ENCODE results near the gene RNF169.
"Not testable (repeated sequence)": the region's sequence is repeated elsewhere in the genome, so short reads cannot be mapped to it uniquely, and the experiment has no call there.

Gene RNF169

DNA sequence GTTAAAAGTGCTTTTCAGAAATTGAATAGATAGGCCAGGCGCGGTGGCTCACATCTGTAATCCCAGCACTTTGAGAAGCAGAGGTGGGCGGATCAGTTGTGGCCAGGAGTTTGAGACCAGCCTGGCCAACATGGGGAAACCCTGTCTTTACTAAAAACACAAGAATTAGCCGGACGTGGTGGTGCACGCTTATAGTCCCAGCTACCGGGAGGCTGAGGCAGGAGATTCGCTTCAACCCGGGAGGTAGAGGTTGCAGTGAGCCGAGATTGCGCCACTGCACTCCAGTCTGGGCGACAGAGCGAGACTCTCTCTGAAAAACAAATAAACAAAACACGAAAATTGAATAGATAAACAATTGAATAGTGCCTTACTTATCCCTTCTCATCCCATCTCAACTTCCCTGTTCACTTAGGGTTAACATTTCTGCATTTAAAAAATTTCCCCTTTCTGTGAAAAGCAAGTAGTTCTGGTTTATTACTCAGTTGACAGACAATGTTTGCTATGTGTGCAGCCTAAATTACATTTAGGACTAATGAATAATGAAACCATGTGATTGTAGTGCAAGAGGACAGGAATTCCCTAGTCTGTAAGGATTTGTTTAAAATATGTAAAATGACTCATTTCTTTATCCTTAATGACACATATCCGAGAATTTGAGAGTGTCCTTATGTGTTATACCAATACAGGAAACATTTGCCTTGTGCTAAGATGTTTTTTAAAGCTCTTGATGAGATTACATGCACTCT, 6.0 kb downstream of the RNF169 start:
- no peak overlapping the region for H3K4me3 ChIP-seq (ENCODE audit: low read depth, low read length)
- no peaks in the 10 kb centered on the region for H3K9me3 ChIP-seq (ENCODE audit: control insufficient read depth, insufficient read depth, low read length)
- H3K9ac ChIP-seq (ENCODE audit: low read depth, low read length), result no peak overlapping the region
- peaks cover 15% of the 10 kb centered on the region for H3K4me1 ChIP-seq (ENCODE audit: control insufficient read depth, insufficient read depth, low read length)
- H3K36me3 ChIP-seq (ENCODE audit: control insufficient read depth, insufficient read depth, low read length), result no peaks in the 10 kb centered on the region
- H3K27me3 ChIP-seq (ENCODE audit: control insufficient read depth, insufficient read depth, low read length), result no peaks in the 10 kb centered on the region

DNA sequence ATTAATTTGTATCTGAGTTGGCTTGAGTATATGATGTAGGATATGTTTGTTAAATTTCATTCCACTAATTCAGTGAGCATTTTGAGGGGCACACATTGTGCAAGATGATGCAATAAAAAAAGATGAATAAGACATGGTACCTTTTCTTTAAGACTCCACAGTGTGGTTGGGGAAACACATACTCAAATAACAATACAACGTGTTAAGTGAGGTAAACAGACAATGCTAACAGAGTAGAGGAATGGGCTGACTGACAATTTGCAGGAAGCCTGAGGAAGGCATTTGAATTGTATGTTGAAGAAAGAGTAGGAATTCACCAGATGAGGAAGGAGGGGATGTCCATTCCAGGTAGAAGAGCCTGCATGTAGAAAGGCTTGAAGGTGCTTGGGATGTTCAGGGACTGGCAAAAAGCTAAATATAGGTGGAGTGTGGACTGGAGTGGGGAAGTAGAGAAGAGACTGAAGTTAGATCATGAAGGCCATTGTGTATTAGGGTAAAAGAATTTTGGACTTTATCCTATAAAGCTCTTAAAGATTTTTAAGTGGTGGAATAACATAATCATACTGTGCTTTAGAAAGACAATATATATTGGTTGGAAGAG, 6.8 kb downstream of the RNF169 start:
- Histone ChIP-seq H3K27me3 (ENCODE audit: control insufficient read depth, insufficient read depth, low read length) (no peaks in the 10 kb centered on the region), H3K9me3 (ENCODE audit: control insufficient read depth, insufficient read depth, low read length) (no peaks in the 10 kb centered on the region), H3K9ac (ENCODE audit: low read depth, low read length) (no peak overlapping the region), H3K4me1 (ENCODE audit: control insufficient read depth, insufficient read depth, low read length) (peaks cover 12% of the 10 kb centered on the region), H3K36me3 (ENCODE audit: control insufficient read depth, insufficient read depth, low read length) (no peaks in the 10 kb centered on the region), H3K4me3 (ENCODE audit: low read depth, low read length) (no peak overlapping the region)

DNA sequence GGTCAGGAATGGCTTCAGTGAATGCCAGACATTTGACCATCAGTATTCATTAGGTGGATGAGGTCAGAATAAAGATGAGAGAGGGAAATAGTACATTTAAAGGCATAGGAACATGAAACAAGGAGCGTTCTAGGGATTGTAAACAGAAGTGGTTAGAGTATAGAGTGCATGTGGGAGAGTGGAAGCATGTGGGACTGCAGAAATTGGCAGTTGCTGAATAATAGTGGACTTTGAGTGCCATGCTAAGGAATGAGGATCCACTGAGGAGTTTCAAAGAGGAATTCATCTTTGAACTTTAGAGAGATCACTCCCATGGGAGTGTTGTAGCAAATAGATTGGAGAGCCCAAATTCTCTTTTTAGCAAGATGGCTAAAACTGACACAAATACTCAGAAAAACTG, 7.9 kb downstream of the RNF169 start:
- Histone ChIP-seq H3K27me3 (ENCODE audit: control insufficient read depth, insufficient read depth, low read length) (no peaks in the 10 kb centered on the region), H3K4me3 (ENCODE audit: low read depth, low read length) (no peak overlapping the region), H3K9me3 (ENCODE audit: control insufficient read depth, insufficient read depth, low read length) (no peaks in the 10 kb centered on the region), H3K4me1 (ENCODE audit: control insufficient read depth, insufficient read depth, low read length) (peaks cover 12% of the 10 kb centered on the region), H3K36me3 (ENCODE audit: control insufficient read depth, insufficient read depth, low read length) (no peaks in the 10 kb centered on the region), H3K9ac (ENCODE audit: low read depth, low read length) (no peak overlapping the region)

DNA sequence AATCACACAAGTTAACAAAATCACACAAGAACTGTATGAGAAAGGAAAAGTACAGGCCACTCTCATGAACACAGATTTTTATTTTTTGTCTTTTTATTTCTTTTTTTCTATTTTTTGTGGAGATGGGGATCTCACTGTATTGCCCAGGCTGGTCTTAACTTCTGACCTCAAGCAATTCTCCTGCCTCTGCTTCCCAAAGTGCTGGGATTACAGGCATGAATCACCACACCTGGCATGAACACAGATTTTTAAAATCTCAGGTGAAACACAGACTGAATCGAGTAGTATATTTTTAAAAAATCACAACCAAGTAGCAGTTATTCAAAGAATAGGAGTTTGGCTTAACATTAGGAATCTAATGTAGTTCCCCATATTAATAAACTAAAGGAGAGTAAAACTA, 18.3 kb downstream of the RNF169 start:
- Histone ChIP-seq H3K9ac (ENCODE audit: low read depth, low read length) (no peak overlapping the region), H3K4me1 (ENCODE audit: control insufficient read depth, insufficient read depth, low read length) (no peaks in the 10 kb centered on the region), H3K9me3 (ENCODE audit: control insufficient read depth, insufficient read depth, low read length) (no peaks in the 10 kb centered on the region), H3K27me3 (ENCODE audit: control insufficient read depth, insufficient read depth, low read length) (no peaks in the 10 kb centered on the region), H3K4me3 (ENCODE audit: low read depth, low read length) (no peak overlapping the region), H3K36me3 (ENCODE audit: control insufficient read depth, insufficient read depth, low read length) (no peaks in the 10 kb centered on the region)

DNA sequence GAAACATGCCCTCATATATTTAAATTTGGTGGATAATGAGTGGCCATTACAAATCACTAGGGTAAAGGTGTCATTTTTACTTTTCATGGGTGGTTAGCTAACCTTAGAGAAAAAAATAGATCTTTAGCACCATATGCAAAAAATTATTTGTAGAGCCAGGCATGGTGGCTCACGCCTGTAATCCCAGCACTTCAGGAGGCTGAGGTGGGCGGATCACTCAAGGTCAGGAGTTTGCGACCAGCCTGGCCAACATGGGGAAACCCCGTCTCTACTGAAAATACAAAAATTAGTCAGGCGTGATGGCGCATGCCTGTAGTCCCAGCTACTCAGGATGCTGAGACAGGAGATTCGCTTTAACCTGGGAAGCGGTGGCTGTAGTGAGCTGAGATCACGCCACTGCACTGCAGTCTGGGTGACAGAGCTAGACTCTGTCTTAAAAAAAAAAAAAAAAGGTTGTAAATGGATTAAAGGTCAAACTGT, 19.6 kb downstream of the RNF169 start:
- not testable (repeated sequence) for H3K9ac ChIP-seq (ENCODE audit: low read depth, low read length); H3K36me3 ChIP-seq (ENCODE audit: control insufficient read depth, insufficient read depth, low read length); H3K27me3 ChIP-seq (ENCODE audit: control insufficient read depth, insufficient read depth, low read length); H3K4me1 ChIP-seq (ENCODE audit: control insufficient read depth, insufficient read depth, low read length); H3K4me3 ChIP-seq (ENCODE audit: low read depth, low read length); H3K9me3 ChIP-seq (ENCODE audit: control insufficient read depth, insufficient read depth, low read length)

DNA sequence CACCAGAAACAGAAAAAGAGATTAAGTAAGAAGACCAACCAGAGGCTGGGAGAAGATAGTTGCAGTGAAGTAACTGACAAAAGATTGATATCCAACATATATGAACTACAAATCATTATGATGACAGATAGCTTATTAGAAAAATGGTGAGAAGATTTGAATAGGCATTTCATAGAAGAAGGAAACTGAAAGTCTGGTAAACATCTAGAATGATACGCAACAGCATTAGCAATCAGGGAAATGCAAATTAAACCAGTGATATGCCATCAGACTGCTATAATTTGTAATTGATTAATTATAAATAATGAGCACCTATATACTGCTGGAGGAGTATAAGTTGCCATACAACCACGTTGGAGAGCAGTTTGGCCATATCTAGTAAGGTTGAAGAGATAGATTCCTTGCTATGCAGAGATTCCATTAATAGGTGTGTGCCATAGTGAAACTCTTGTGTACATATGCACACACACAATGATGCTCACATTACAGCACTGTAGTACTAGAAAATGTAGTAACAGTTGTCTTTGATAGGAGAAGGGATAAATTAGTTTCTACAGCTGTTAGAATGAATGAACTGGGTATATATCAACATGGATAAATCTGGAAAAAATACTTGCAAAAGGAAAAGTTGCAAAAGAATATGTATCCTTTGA, 20.5 kb downstream of the RNF169 start:
- no peaks in the 10 kb centered on the region for H3K27me3 ChIP-seq (ENCODE audit: control insufficient read depth, insufficient read depth, low read length)
- H3K4me3 ChIP-seq (ENCODE audit: low read depth, low read length), result no peak overlapping the region
- H3K4me1 ChIP-seq (ENCODE audit: control insufficient read depth, insufficient read depth, low read length), result no peaks in the 10 kb centered on the region
- no peaks in the 10 kb centered on the region for H3K36me3 ChIP-seq (ENCODE audit: control insufficient read depth, insufficient read depth, low read length)
- H3K9ac ChIP-seq (ENCODE audit: low read depth, low read length), result no peak overlapping the region
- H3K9me3 ChIP-seq (ENCODE audit: control insufficient read depth, insufficient read depth, low read length), result no peaks in the 10 kb centered on the region

GRCh38 chr11:74770456-74770855, 21.8 kb downstream of the RNF169 start:
- H3K27me3 ChIP-seq (ENCODE audit: control insufficient read depth, insufficient read depth, low read length), result no peaks in the 10 kb centered on the region
- no peaks in the 10 kb centered on the region for H3K9me3 ChIP-seq (ENCODE audit: control insufficient read depth, insufficient read depth, low read length)
- H3K36me3 ChIP-seq (ENCODE audit: control insufficient read depth, insufficient read depth, low read length), result no peaks in the 10 kb centered on the region
- no peak overlapping the region for H3K9ac ChIP-seq (ENCODE audit: low read depth, low read length)
- H3K4me3 ChIP-seq (ENCODE audit: low read depth, low read length), result no peak overlapping the region
- H3K4me1 ChIP-seq (ENCODE audit: control insufficient read depth, insufficient read depth, low read length), result no peaks in the 10 kb centered on the region

DNA sequence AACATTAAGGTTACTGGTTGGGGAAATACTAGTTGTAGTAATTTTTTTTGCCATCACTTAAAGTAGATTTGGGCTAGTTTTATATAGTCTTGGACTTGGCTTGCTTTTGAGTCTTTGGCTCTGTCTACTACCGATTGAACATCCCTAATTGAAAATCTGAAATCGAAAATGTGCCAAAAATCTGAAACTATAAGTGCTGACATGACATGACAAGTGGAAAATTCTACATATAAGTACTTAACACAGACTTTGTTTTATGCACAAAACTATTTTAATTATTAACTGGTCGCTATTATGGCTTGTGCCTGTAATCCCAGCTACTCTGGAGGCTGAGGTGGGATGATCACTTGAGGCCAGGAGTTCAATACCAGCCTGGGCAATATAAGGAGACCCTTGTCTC, 22.5 kb downstream of the RNF169 start:
- H3K4me3 ChIP-seq (ENCODE audit: low read depth, low read length), result no peak overlapping the region
- no peak overlapping the region for H3K9ac ChIP-seq (ENCODE audit: low read depth, low read length)
- no peaks in the 10 kb centered on the region for H3K27me3 ChIP-seq (ENCODE audit: control insufficient read depth, insufficient read depth, low read length)
- no peaks in the 10 kb centered on the region for H3K4me1 ChIP-seq (ENCODE audit: control insufficient read depth, insufficient read depth, low read length)
- no peaks in the 10 kb centered on the region for H3K9me3 ChIP-seq (ENCODE audit: control insufficient read depth, insufficient read depth, low read length)
- no peaks in the 10 kb centered on the region for H3K36me3 ChIP-seq (ENCODE audit: control insufficient read depth, insufficient read depth, low read length)

DNA sequence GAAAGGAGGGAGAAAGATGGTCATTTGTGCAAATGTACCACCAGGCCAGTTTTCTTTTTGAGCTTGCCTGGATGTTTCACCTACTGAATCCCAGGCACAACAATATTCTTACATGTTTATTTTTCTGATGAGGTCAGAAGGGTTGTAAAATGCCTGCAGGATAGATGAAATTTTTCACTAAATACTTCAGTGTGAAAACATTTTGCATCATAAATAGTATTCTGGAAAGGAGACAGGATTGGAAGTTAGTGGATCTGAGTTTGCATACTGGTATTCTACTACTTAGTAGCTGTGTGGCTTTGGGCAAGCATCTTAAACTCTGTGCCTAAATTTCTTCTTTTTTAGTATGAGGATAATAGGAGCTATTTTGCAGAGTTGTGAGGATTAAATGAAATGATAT, 24.8 kb downstream of the RNF169 start:
- no peaks in the 10 kb centered on the region for H3K27me3 ChIP-seq (ENCODE audit: control insufficient read depth, insufficient read depth, low read length)
- H3K9me3 ChIP-seq (ENCODE audit: control insufficient read depth, insufficient read depth, low read length), result no peaks in the 10 kb centered on the region
- H3K4me1 ChIP-seq (ENCODE audit: control insufficient read depth, insufficient read depth, low read length), result no peaks in the 10 kb centered on the region
- H3K36me3 ChIP-seq (ENCODE audit: control insufficient read depth, insufficient read depth, low read length), result no peaks in the 10 kb centered on the region
- no peak overlapping the region for H3K9ac ChIP-seq (ENCODE audit: low read depth, low read length)
- H3K4me3 ChIP-seq (ENCODE audit: low read depth, low read length), result no peak overlapping the region

DNA sequence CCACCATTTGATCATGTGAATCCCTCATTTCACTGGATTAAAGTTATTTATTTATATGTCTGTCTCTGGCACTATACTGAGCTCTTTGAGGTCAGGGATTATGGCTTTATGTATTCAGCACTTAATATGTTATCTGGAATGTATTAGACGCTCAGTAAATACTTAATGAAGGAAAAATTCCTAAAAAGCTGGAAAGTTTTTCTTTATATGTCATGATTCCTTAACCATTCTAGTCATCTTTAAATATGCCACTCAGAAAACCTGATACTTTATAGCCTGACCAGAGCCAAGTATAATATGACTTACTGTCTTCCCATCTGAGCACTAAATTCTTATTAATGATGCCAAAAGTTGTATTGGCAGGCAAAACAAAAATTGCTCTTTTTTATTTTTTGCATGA, 27.1 kb downstream of the RNF169 start:
- H3K4me3 ChIP-seq (ENCODE audit: low read depth, low read length), result no peak overlapping the region
- no peaks in the 10 kb centered on the region for H3K4me1 ChIP-seq (ENCODE audit: control insufficient read depth, insufficient read depth, low read length)

GRCh38 chr11:74776546-74776945, 27.9 kb downstream of the RNF169 start:
- H3K27me3 ChIP-seq (ENCODE audit: control insufficient read depth, insufficient read depth, low read length), result no peaks in the 10 kb centered on the region
- no peaks in the 10 kb centered on the region for H3K36me3 ChIP-seq (ENCODE audit: control insufficient read depth, insufficient read depth, low read length)
- no peak overlapping the region for H3K4me3 ChIP-seq (ENCODE audit: low read depth, low read length)
- H3K4me1 ChIP-seq (ENCODE audit: control insufficient read depth, insufficient read depth, low read length), result no peaks in the 10 kb centered on the region
- no peaks in the 10 kb centered on the region for H3K9me3 ChIP-seq (ENCODE audit: control insufficient read depth, insufficient read depth, low read length)
- H3K9ac ChIP-seq (ENCODE audit: low read depth, low read length), result no peak overlapping the region

More for the DNA sequence above, 27.1 kb downstream of the RNF169 start:
- no peak overlapping the region for H3K9ac ChIP-seq (ENCODE audit: low read depth, low read length)
- H3K9me3 ChIP-seq (ENCODE audit: control insufficient read depth, insufficient read depth, low read length), result no peaks in the 10 kb centered on the region
- no peaks in the 10 kb centered on the region for H3K36me3 ChIP-seq (ENCODE audit: control insufficient read depth, insufficient read depth, low read length)
- H3K27me3 ChIP-seq (ENCODE audit: control insufficient read depth, insufficient read depth, low read length), result no peaks in the 10 kb centered on the region

DNA sequence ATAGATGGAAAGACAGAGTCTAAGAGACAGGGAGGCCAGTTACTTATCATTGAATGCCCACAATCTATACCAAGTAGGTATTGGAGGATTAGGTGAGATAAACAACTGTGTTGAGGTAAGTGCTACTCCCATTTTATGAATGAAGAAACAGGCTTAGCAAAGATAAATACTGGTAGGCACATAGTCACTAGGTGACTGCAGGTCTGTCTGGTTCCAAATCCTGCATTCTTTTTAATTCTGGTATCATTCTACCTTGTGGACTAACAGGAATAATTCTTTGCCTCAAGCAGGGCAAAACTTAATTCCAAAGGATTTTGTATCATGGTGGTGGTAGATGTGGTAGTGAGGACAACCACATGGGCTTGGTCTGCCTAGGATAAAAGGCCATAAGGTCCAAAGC, 28.4 kb downstream of the RNF169 start:
- H3K9ac ChIP-seq (ENCODE audit: low read depth, low read length), result no peak overlapping the region
- H3K36me3 ChIP-seq (ENCODE audit: control insufficient read depth, insufficient read depth, low read length), result no peaks in the 10 kb centered on the region
- H3K4me3 ChIP-seq (ENCODE audit: low read depth, low read length), result no peak overlapping the region
- H3K9me3 ChIP-seq (ENCODE audit: control insufficient read depth, insufficient read depth, low read length), result no peaks in the 10 kb centered on the region
- H3K4me1 ChIP-seq (ENCODE audit: control insufficient read depth, insufficient read depth, low read length), result no peaks in the 10 kb centered on the region
- H3K27me3 ChIP-seq (ENCODE audit: control insufficient read depth, insufficient read depth, low read length), result no peaks in the 10 kb centered on the region

Data from iPS-15b (cell line).